Measurements from ENCODE around the gene USP5.

DNA sequence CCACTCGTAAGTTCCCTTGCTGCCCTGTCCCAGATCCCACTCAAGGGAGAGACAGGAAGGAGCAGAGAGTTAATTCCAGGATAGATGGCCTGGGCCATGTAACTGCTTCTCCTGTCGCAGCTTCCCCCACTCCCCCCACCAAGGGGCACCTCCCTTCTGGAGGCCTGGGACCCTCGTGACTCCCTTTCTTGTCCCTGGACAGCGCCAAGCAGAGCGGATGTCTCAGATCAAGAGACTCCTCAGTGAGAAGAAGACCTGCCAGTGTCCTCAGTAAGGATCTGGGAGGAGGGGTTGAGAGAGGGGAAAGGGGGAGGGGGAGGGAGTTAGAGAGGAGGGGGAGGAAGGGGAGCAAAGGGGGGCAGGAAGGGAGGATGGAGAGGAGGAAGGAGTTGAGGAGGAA is 33.3 kb upstream of the USP5 start:
- TF ChIP-seq, protein P1, sequence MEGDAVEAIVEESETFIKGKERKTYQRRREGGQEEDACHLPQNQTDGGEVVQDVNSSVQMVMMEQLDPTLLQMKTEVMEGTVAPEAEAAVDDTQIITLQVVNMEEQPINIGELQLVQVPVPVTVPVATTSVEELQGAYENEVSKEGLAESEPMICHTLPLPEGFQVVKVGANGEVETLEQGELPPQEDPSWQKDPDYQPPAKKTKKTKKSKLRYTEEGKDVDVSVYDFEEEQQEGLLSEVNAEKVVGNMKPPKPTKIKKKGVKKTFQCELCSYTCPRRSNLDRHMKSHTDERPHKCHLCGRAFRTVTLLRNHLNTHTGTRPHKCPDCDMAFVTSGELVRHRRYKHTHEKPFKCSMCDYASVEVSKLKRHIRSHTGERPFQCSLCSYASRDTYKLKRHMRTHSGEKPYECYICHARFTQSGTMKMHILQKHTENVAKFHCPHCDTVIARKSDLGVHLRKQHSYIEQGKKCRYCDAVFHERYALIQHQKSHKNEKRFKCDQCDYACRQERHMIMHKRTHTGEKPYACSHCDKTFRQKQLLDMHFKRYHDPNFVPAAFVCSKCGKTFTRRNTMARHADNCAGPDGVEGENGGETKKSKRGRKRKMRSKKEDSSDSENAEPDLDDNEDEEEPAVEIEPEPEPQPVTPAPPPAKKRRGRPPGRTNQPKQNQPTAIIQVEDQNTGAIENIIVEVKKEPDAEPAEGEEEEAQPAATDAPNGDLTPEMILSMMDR (conservative IDR thresholded peaks at IDR 0.05; ENCODE audit: low read length): no peak
- no peak for TF ChIP-seq EZH2phosphoT487 (IDR thresholded peaks at IDR 0.05; ENCODE audit: borderline replicate concordance, low read depth, low read length)

Data from OCI-LY7 (cell line).